Measurements from ENCODE around the gene PKN1.

PKN1 gene

GRCh38 chr19:14407605-14408484 is 25.3 kb upstream of the PKN1 start:
- no peak for DNase-seq

- no peak for DNase-seq
These were observed 24.5 kb upstream of the PKN1 start for GRCh38 chr19:14408491-14409145.

- DNase-seq = no peak
These were observed 23.7 kb upstream of the PKN1 start for GRCh38 chr19:14409146-14410023.

- DNase-seq = no peak
These were observed 22.7 kb upstream of the PKN1 start for GRCh38 chr19:14410091-14411051.

- no peak for DNase-seq
These were observed 21.8 kb upstream of the PKN1 start for GRCh38 chr19:14411161-14411937.

- no peak for DNase-seq
These were observed 21.2 kb upstream of the PKN1 start for GRCh38 chr19:14411938-14412245.

GRCh38 chr19:14412324-14412995 is 20.6 kb upstream of the PKN1 start:
- DNase-seq = no peak

GRCh38 chr19:14412996-14413692 is 20.0 kb upstream of the PKN1 start:
- no peak for DNase-seq

- DNase-seq = no peak
These were observed 19.4 kb upstream of the PKN1 start for GRCh38 chr19:14413693-14414181.

- no peak for DNase-seq
These were observed 18.0 kb upstream of the PKN1 start for GRCh38 chr19:14414926-14415690.

GRCh38 chr19:14416817-14417231 is 16.3 kb upstream of the PKN1 start:
- DNase-seq = no peak

GRCh38 chr19:14418856-14419105 is 14.3 kb upstream of the PKN1 start:
- peak; percentile 90 for DNase-seq

- DNase-seq = peak; percentile 98
These were observed 13.8 kb upstream of the PKN1 start, which contains the start of gene DDX39A for GRCh38 chr19:14419106-14419813. Gene DDX39A (minus strand): TSS chr19:14419341. CDS start chr19:14413220, 6,121 bp downstream.

- no peak for DNase-seq
These were observed 7.4 kb upstream of the PKN1 start for GRCh38 chr19:14425696-14426138.

GRCh38 chr19:14427461-14427860 is 5.6 kb upstream of the PKN1 start:
- no peak for DNase-seq

GRCh38 chr19:14428882-14429416 is 4.2 kb upstream of the PKN1 start:
- no peak for DNase-seq

- no peak for DNase-seq
These were observed 2.4 kb upstream of the PKN1 start for GRCh38 chr19:14430712-14431111.
